HepG2 (cell line): ENCODE results near the gene TAGLN2. TPM values are rescaled to one million over a fixed set of nuclear protein-coding genes. Genes with fewer than 3 reads are reported as not detected.

Experiments
- ATAC-seq: fragments of 200-7000 bp; cut with Tn5 transposase; 3 replicates; pipeline ENCODE4 v1.9.1; 2020; ENCODE audit warnings: mild to moderate bottlenecking, moderate library complexity
- BruUV-seq: library from RNA; stranded (reverse); fragments of 400-500 nt; replicated peaks from 2 replicates; lab custom pipeline; 2021; lab: Mats Ljungman, UMichigan
- CTCF ChIA-PET: fragments of 300-600 bp; formaldehyde crosslinking; extraction: SDS; loops from one replicate; lab custom pipeline; 2021; ENCODE audit warnings: low total read pairs, inconsistent platforms, low intra/inter-chr PET ratio; lab: Yijun Ruan, JAX
- POLR2A ChIA-PET: fragments of 350-600 bp; sonication (Branson Sonifier 250); formaldehyde crosslinking; loops from one replicate; lab custom pipeline; 2020; ENCODE audit warnings: antibody characterized with exemption, inconsistent platforms; lab: Yijun Ruan, JAX
- DNase-seq: peaks from one replicate; pipeline ENCODE4 v3.0.0-alpha.2; 2015; ENCODE audit warnings: low spot score
- FAIRE-seq: peaks from 3 replicates; lab custom pipeline; 2011; peaks lifted over from hg19 to GRCh38; lab: Jason Lieb, UNC
- H2AFZ ChIP-seq: one replicate; pipeline ENCODE4 v1.6.1; 2011; ENCODE audit warnings: low read length, inconsistent platforms
- H3K27ac ChIP-seq: fragments of 300-600 bp; 3 replicates; pipeline ENCODE4 v1.8.0; 2011; ENCODE audit warnings: mixed run types, mild to moderate bottlenecking, mixed read lengths, low read length, inconsistent platforms; ENCODE audit not compliant: insufficient read depth; ENCODE audit errors: extremely low read length
- H3K27me3 ChIP-seq, 2 experiments: fragments of 200-600 bp in 1 of 2; 2 replicates in 1 of 2; 3 replicates in 1 of 2; pipeline versions ENCODE4 v1.6.0 to v1.8.0; 2011; ENCODE audit warnings: low read length in 2 of 2, mild to moderate bottlenecking in 2 of 2, moderate library complexity in 2 of 2, inconsistent platforms in 1 of 2; ENCODE audit not compliant: insufficient read depth in 2 of 2, control insufficient read depth in 1 of 2
- H3K36me3 ChIP-seq, 2 experiments: fragments of 200-600 bp in 1 of 2; replicated peaks in 1 of 2; 2 replicates in 1 of 2; 3 replicates in 1 of 2; pipeline versions ENCODE4 v1.5.1 to v1.8.0; 2011; ENCODE audit warnings: low read length in 2 of 2, inconsistent platforms in 1 of 2; ENCODE audit not compliant: insufficient read depth in 2 of 2, control insufficient read depth in 1 of 2
- H3K4me1 ChIP-seq: 2 replicates; pipeline ENCODE4 v1.5.1; 2012; ENCODE audit warnings: low read length, inconsistent platforms; ENCODE audit not compliant: insufficient read depth
- H3K4me2 ChIP-seq: 2 replicates; pipeline ENCODE4 v1.6.0; 2011; ENCODE audit warnings: low read depth, low read length, inconsistent platforms
- H3K4me3 ChIP-seq, 3 experiments: fragments of 200-600 bp in 1 of 3; sonication (generic), shearing (Covaris generic) in 1 of 3; replicated peaks in 1 of 3; 2 replicates each; pipeline ENCODE4 v1.5.1; 2011 to 2016; ENCODE audit warnings: low read length in 3 of 3, inconsistent platforms in 2 of 3, low read depth in 2 of 3, mild to moderate bottlenecking in 2 of 3, control low read depth in 1 of 3, mixed read lengths in 1 of 3; ENCODE audit not compliant: insufficient read depth in 1 of 3
- H3K79me2 ChIP-seq: one replicate; pipeline ENCODE4 v1.6.1; 2011; ENCODE audit warnings: low read length, inconsistent platforms; ENCODE audit not compliant: insufficient read depth
- H3K9ac ChIP-seq: 2 replicates; pipeline ENCODE4 v1.6.0; 2011; ENCODE audit warnings: mild to moderate bottlenecking, low read depth, low read length, inconsistent platforms; ENCODE audit not compliant: insufficient read depth
- H3K9me3 ChIP-seq: 2 replicates; pipeline ENCODE4 v1.5.1; 2012; ENCODE audit warnings: mild to moderate bottlenecking, low read length
- H4K20me1 ChIP-seq: 2 replicates; pipeline ENCODE4 v1.6.0; 2011; ENCODE audit warnings: inconsistent platforms, mild to moderate bottlenecking, low read length, moderate library complexity; ENCODE audit not compliant: insufficient read depth
- CAMTA2 ChIP-seq: sonication (generic); formaldehyde crosslinking; IDR thresholded peaks from 2 replicates; pipeline ENCODE4 v1.4.0; 2020; ENCODE audit warnings: mild to moderate bottlenecking, missing genetic modification reagents, borderline replicate concordance
- CENPT ChIP-seq: sonication (generic); formaldehyde crosslinking; IDR thresholded peaks from 2 replicates; pipeline ENCODE4 v1.8.0; 2022; ENCODE audit warnings: low read depth, mild to moderate bottlenecking, moderate library complexity, missing genetic modification reagents
- FOXA3 ChIP-seq: IDR thresholded peaks from 2 replicates; pipeline ENCODE4 v1.6.1; 2016; ENCODE audit warnings: missing genetic modification reagents, missing compliant biosample characterization
- IKZF4 ChIP-seq: sonication (generic); formaldehyde crosslinking; IDR thresholded peaks from 2 replicates; pipeline ENCODE4 v1.5.1; 2020; ENCODE audit warnings: borderline replicate concordance, mild to moderate bottlenecking, low read depth, missing genetic modification reagents; ENCODE audit errors: not compliant biosample characterization
- KAT2B ChIP-seq: fragments of 150-350 bp; IDR thresholded peaks from 2 replicates; pipeline ENCODE4 v1.6.1; 2014; ENCODE audit warnings: low read depth, low read length, borderline replicate concordance
- MIER2 ChIP-seq: IDR thresholded peaks from 2 replicates; pipeline ENCODE4 v1.6.1; 2016; ENCODE audit warnings: missing biosample characterization, missing genetic modification reagents
- NFRKB ChIP-seq: fragments of 450-650 bp; IDR thresholded peaks from 2 replicates; pipeline ENCODE4 v1.6.1; 2017
- ZC3H4 ChIP-seq: sonication (generic); formaldehyde crosslinking; IDR thresholded peaks from 2 replicates; pipeline ENCODE4 v1.4.0; 2020; ENCODE audit warnings: missing genetic modification reagents, borderline replicate concordance
- ZNF816 ChIP-seq: sonication (generic); formaldehyde crosslinking; IDR thresholded peaks from 2 replicates; pipeline ENCODE4 v1.8.0; 2022; ENCODE audit warnings: missing genetic modification reagents, mild to moderate bottlenecking, borderline replicate concordance
- WGBS: methylation state at CpG from one replicate; pipeline ENCODE4 v1.1.6; 2017; ENCODE audit warnings: low lambda C conversion rate; 5-methylcytosine and 5-hydroxymethylcytosine counted together
- in situ Hi-C: cut with HindIII; loops from 2 replicates; pipeline ENCODE4 v1.10.0; 2017; ENCODE audit warnings: low pct_unique_long_range_greater_than_20kb; ENCODE audit not compliant: extremely low pct_ligation_motif_present
- intact Hi-C: fragments of 100-400 bp; cut with micrococcal nuclease; formaldehyde crosslinking; loops from one replicate; pipeline ENCODE4 v1.10.0; 2022; ENCODE audit not compliant: unreplicated experiment
- polyA plus RNA-seq, 8 experiments: library from polyadenylated mRNA; depleted of rRNA in 3 of 8; stranded (reverse) in 7 of 8; unstranded in 1 of 8; fragments of >200 nt; fragmentation: Illumina TruSeq in 4 of 8; extraction: Trizol in 4 of 8; gene quantifications; 2 replicates each; pipeline versions ENCODE4 v1.2.1 to v1.2.3, GENCODE V29; 2011 to 2016; ENCODE audit warnings: low read depth in 4 of 8, missing spikeins in 1 of 8, mixed read lengths in 1 of 8; ENCODE audit not compliant: insufficient read depth in 1 of 8
- total RNA-seq, 5 experiments: library from RNA; depleted of rRNA; stranded (reverse); fragments of >200 nt; fragmentation: Illumina TruSeq; extraction: Trizol; gene quantifications; 2 replicates each; pipeline ENCODE4 v1.2.3, GENCODE V29; 2016; ENCODE audit warnings: low read depth in 1 of 5
- TF ChIP-seq, protein P1 (sequence below): sonication (generic); formaldehyde crosslinking; conservative IDR thresholded peaks from 2 replicates; pipeline ENCODE4 v1.8.0; 2022; ENCODE audit warnings: mild to moderate bottlenecking, moderate library complexity, missing genetic modification reagents
- TF ChIP-seq, protein P2 (sequence below): IDR thresholded peaks from 2 replicates; pipeline ENCODE4 v1.6.1; 2016; ENCODE audit warnings: low read depth, borderline replicate concordance
- TF ChIP-seq, protein P3 (sequence below): sonication (generic); formaldehyde crosslinking; conservative IDR thresholded peaks from 2 replicates; pipeline ENCODE4 v1.8.1; 2023; ENCODE audit warnings: missing genetic modification reagents
- TF ChIP-seq, protein P4 (sequence below): sonication (generic); formaldehyde crosslinking; IDR thresholded peaks from 2 replicates; pipeline ENCODE4 v1.4.0; 2020; ENCODE audit warnings: mild to moderate bottlenecking, missing genetic modification reagents

The TAGLN2 gene
- total and polyA plus RNA-seq, 2 of the 13 experiments (the other 11 are each of a cell fraction or from before 2014, with no cell fraction given), result 6.7 to 17.2 TPM

DNA sequence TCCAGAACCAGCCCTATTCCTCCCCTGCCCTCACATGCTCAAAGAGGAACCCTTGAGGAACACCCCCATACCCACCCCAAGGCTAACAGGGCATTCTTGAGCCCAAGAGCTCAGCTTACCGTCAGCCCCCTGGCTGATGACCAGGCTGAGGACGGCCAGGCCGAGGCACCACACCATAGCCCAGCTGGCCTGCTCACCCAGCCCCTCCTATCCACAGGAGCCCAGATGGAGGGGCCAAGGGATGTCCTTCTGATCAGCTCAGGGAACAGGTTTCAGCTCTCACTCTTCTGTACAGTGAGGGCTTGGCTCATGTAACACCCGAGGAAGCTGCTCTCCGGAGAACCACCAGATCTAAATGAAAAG is 18.0 kb upstream of the TAGLN2 start:
- H3K27me3 ChIP-seq, result peaks cover 14 to 73% of the 10 kb centered on the region in 2 experiments; a peak in 4 of 5 replicates
- no peaks in the 10 kb centered on the region for H3K9me3 ChIP-seq
- ChIA-PET POLR2A (no interaction called here), CTCF (no interaction called here)
- in situ Hi-C loops (no loop called here), intact Hi-C loops (no loop called here)
- no peaks in the 10 kb centered on the region for H3K36me3 ChIP-seq
- no peak overlapping the region for H2AFZ ChIP-seq
- H4K20me1 ChIP-seq, result no peaks in the 10 kb centered on the region
- FAIRE-seq (no peak), ATAC-seq (no peak), DNase-seq (no peak)
- TF ChIP-seq NFRKB (no peak), KAT2B (no peak), CAMTA2 (CRISPR knock-in tag) (no peak), FOXA3 (CRISPR knock-in tag) (no peak), CENPT (CRISPR knock-in tag) (no peak), ZNF816 (CRISPR knock-in tag) (no peak), MIER2 (no peak), ZC3H4 (no peak), IKZF4 (CRISPR knock-in tag) (no peak)
- TF ChIP-seq, protein P1, sequence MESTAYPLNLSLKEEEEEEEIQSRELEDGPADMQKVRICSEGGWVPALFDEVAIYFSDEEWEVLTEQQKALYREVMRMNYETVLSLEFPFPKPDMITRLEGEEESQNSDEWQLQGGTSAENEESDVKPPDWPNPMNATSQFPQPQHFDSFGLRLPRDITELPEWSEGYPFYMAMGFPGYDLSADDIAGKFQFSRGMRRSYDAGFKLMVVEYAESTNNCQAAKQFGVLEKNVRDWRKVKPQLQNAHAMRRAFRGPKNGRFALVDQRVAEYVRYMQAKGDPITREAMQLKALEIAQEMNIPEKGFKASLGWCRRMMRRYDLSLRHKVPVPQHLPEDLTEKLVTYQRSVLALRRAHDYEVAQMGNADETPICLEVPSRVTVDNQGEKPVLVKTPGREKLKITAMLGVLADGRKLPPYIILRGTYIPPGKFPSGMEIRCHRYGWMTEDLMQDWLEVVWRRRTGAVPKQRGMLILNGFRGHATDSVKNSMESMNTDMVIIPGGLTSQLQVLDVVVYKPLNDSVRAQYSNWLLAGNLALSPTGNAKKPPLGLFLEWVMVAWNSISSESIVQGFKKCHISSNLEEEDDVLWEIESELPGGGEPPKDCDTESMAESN (CRISPR knock-in tag), result no peak
- TF ChIP-seq, protein P2, sequence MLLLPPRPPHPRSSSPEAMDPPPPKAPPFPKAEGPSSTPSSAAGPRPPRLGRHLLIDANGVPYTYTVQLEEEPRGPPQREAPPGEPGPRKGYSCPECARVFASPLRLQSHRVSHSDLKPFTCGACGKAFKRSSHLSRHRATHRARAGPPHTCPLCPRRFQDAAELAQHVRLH (CRISPR knock-in tag), result no peak
- TF ChIP-seq, protein P3, sequence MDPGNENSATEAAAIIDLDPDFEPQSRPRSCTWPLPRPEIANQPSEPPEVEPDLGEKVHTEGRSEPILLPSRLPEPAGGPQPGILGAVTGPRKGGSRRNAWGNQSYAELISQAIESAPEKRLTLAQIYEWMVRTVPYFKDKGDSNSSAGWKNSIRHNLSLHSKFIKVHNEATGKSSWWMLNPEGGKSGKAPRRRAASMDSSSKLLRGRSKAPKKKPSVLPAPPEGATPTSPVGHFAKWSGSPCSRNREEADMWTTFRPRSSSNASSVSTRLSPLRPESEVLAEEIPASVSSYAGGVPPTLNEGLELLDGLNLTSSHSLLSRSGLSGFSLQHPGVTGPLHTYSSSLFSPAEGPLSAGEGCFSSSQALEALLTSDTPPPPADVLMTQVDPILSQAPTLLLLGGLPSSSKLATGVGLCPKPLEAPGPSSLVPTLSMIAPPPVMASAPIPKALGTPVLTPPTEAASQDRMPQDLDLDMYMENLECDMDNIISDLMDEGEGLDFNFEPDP (CRISPR knock-in tag), result no peak
- TF ChIP-seq, protein P4, sequence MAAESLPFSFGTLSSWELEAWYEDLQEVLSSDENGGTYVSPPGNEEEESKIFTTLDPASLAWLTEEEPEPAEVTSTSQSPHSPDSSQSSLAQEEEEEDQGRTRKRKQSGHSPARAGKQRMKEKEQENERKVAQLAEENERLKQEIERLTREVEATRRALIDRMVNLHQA, result no peak
- no peak overlapping the region for H3K4me3 ChIP-seq
- peaks cover 18% of the 10 kb centered on the region for H3K4me1 ChIP-seq
- 36% methylated on average over 4 of the region's 5 CpGs for WGBS
- no peak overlapping the region for H3K4me2 ChIP-seq
- no peaks in the 10 kb centered on the region for H3K79me2 ChIP-seq
- BruUV-seq, result no TSS peak
- H3K9ac ChIP-seq, result no peak overlapping the region
- no peak overlapping the region for H3K27ac ChIP-seq
